ENCODE data around the gene TRMT11. TPM values are rescaled to one million over a fixed set of nuclear protein-coding genes. Genes with fewer than 3 reads are reported as not detected.

The TRMT11 gene
- total and polyA plus RNA-seq, 2 of the 13 experiments (the other 11 are each of a cell fraction or from before 2014, with no cell fraction given) = 42.2 to 81.9 TPM

DNA sequence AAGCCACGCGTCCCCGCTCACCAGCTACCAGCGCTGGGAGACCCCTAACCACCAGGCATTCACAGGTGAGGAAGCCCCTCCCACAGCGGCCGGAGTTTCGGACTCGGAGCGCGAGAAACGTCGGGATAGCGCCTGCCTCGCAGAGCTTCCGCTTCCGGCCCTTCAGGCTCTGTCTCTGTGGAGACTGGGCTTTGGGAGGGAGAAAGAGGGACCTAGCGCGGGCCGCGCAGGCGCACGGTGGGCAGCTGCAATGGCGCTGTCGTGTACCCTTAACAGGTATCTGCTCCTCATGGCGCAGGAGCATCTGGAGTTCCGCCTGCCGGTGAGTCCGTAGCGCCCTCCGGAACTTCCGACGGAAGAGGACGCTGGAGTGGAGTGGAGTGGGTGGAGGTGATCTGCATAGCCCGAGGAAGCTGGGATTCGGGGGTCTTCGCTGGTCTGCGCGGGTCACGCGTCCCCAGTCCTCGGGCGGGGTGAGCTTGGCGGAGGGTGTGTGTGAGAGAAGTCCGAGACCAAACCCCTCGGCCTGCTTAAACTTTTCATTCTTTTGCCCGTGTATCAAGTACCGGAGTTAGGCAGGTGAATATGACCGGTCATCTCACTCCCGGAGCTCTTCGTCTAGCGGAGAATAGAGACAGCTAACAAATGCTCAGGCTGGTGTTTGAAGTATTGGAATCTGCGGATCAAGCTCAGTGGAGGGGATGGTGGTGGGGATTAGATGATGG, at the start of gene TRMT11 (continued):
- TF ChIP-seq, protein P1, sequence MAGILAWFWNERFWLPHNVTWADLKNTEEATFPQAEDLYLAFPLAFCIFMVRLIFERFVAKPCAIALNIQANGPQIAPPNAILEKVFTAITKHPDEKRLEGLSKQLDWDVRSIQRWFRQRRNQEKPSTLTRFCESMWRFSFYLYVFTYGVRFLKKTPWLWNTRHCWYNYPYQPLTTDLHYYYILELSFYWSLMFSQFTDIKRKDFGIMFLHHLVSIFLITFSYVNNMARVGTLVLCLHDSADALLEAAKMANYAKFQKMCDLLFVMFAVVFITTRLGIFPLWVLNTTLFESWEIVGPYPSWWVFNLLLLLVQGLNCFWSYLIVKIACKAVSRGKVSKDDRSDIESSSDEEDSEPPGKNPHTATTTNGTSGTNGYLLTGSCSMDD (CRISPR knock-in tag; IDR thresholded peaks at IDR 0.05) = no peak
- no peak for TF ChIP-seq BHLHE40 (IDR thresholded peaks at IDR 0.05; ENCODE audit: low read length)
- TF ChIP-seq ZNF343 (CRISPR knock-in tag; IDR thresholded peaks at IDR 0.05) = peak; percentile 77; the same call in 1 of the 2 replicates
- no peak for TF ChIP-seq SCMH1 (CRISPR knock-in tag; IDR thresholded peaks at IDR 0.05; ENCODE audit: borderline replicate concordance)
- TF ChIP-seq, protein P2, sequence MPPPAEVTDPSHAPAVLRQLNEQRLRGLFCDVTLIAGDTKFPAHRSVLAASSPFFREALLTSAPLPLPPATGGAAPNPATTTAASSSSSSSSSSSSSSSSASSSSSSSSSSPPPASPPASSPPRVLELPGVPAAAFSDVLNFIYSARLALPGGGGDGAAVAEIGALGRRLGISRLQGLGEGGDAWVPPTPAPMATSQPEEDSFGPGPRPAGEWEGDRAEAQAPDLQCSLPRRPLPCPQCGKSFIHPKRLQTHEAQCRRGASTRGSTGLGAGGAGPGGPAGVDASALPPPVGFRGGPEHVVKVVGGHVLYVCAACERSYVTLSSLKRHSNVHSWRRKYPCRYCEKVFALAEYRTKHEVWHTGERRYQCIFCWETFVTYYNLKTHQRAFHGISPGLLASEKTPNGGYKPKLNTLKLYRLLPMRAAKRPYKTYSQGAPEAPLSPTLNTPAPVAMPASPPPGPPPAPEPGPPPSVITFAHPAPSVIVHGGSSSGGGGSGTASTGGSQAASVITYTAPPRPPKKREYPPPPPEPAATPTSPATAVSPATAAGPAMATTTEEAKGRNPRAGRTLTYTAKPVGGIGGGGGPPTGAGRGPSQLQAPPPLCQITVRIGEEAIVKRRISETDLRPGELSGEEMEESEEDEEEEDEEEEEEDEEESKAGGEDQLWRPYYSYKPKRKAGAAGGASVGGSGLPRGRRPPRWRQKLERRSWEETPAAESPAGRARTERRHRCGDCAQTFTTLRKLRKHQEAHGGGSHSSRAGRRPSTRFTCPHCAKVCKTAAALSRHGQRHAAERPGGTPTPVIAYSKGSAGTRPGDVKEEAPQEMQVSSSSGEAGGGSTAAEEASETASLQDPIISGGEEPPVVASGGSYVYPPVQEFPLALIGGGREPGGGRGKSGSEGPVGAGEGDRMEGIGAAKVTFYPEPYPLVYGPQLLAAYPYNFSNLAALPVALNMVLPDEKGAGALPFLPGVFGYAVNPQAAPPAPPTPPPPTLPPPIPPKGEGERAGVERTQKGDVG (CRISPR knock-in tag; IDR thresholded peaks at IDR 0.05; ENCODE audit: borderline replicate concordance) = peak; percentile 93; the same call in 1 of the 2 replicates
- peak; percentile 98 for TF ChIP-seq ZNF713 (CRISPR knock-in tag; IDR thresholded peaks at IDR 0.05)
- TF ChIP-seq GFI1 (CRISPR knock-in tag; IDR thresholded peaks at IDR 0.05; ENCODE audit: borderline replicate concordance) = peak; percentile 71
- peak; percentile 76; the same call in 1 of the 2 replicates for TF ChIP-seq ZFP1 (CRISPR knock-in tag; IDR thresholded peaks at IDR 0.05)
- no peak; the same call in 1 of the 2 replicates for TF ChIP-seq SIX4 (CRISPR knock-in tag; IDR thresholded peaks at IDR 0.05)
- no peak for TF ChIP-seq CBX2 (IDR thresholded peaks at IDR 0.05; ENCODE audit: low read depth, low read length)
- no peak; the same call in 1 of the 2 replicates for TF ChIP-seq CBX2 (CRISPR knock-in tag; IDR thresholded peaks at IDR 0.05; ENCODE audit: low read depth)
- peak; percentile 74; the same call in 1 of the 2 replicates for TF ChIP-seq TSC22D2 (CRISPR knock-in tag; IDR thresholded peaks at IDR 0.05; ENCODE audit: borderline replicate concordance)
- TF ChIP-seq, protein P3, sequence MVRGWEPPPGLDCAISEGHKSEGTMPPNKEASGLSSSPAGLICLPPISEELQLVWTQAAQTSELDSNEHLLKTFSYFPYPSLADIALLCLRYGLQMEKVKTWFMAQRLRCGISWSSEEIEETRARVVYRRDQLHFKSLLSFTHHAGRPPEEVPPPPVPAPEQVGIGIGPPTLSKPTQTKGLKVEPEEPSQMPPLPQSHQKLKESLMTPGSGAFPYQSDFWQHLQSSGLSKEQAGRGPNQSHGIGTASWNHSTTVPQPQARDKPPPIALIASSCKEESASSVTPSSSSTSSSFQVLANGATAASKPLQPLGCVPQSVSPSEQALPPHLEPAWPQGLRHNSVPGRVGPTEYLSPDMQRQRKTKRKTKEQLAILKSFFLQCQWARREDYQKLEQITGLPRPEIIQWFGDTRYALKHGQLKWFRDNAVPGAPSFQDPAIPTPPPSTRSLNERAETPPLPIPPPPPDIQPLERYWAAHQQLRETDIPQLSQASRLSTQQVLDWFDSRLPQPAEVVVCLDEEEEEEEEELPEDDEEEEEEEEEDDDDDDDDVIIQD (CRISPR knock-in tag; IDR thresholded peaks at IDR 0.05; ENCODE audit: low read depth) = peak; percentile 90
- TF ChIP-seq KLF6 (CRISPR knock-in tag; IDR thresholded peaks at IDR 0.05) = peak; percentile 87
- peak; percentile 91 for TF ChIP-seq ERF (CRISPR knock-in tag; IDR thresholded peaks at IDR 0.05)
- no peak for TF ChIP-seq ZBTB1 (CRISPR knock-in tag; IDR thresholded peaks at IDR 0.05; ENCODE audit: borderline replicate concordance)
- peak; percentile 95 for TF ChIP-seq ZNF792 (CRISPR knock-in tag; IDR thresholded peaks at IDR 0.05)
- TF ChIP-seq RXRA (CRISPR knock-in tag; IDR thresholded peaks at IDR 0.05) = peak; percentile 84; the same call in 1 of the 2 replicates
- peak; percentile 98 for TF ChIP-seq ZBTB7B (CRISPR knock-in tag; IDR thresholded peaks at IDR 0.05)
- peak; percentile 61; the same call in 1 of the 2 replicates for TF ChIP-seq KDM3A (CRISPR knock-in tag; IDR thresholded peaks at IDR 0.05; ENCODE audit: low read depth)
- TF ChIP-seq ZNF101 (CRISPR knock-in tag; IDR thresholded peaks at IDR 0.05; ENCODE audit: borderline replicate concordance, low read depth) = no peak
- TF ChIP-seq ZNF746 (CRISPR knock-in tag; IDR thresholded peaks at IDR 0.05) = no peak
- TF ChIP-seq ZNF451 (CRISPR knock-in tag; IDR thresholded peaks at IDR 0.05) = peak; percentile 31; the same call in 1 of the 2 replicates
- TF ChIP-seq, protein P4, sequence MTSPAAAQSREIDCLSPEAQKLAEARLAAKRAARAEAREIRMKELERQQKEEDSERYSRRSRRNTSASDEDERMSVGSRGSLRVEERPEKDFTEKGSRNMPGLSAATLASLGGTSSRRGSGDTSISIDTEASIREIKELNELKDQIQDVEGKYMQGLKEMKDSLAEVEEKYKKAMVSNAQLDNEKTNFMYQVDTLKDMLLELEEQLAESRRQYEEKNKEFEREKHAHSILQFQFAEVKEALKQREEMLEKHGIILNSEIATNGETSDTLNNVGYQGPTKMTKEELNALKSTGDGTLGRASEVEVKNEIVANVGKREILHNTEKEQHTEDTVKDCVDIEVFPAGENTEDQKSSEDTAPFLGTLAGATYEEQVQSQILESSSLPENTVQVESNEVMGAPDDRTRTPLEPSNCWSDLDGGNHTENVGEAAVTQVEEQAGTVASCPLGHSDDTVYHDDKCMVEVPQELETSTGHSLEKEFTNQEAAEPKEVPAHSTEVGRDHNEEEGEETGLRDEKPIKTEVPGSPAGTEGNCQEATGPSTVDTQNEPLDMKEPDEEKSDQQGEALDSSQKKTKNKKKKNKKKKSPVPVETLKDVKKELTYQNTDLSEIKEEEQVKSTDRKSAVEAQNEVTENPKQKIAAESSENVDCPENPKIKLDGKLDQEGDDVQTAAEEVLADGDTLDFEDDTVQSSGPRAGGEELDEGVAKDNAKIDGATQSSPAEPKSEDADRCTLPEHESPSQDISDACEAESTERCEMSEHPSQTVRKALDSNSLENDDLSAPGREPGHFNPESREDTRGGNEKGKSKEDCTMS (CRISPR knock-in tag; conservative IDR thresholded peaks at IDR 0.05) = no peak

Measured in HepG2 (cell line).